Fibroblast of mammary gland (primary cell): ENCODE results near the gene MAML3.

Source experiments
- DNase-seq: peaks from one replicate; pipeline ENCODE4 v3.0.0-alpha.2; 2010; ENCODE audit warnings: low read depth
- H3K4me3 ChIP-seq: 2 replicates; pipeline ENCODE4 v1.5.1; 2011; ENCODE audit warnings: low read depth, mild to moderate bottlenecking, low read length, moderate library complexity; ENCODE audit not compliant: control insufficient read depth
- CTCF ChIP-seq: conservative IDR thresholded peaks from 2 replicates; pipeline ENCODE4 v1.5.1; 2011; ENCODE audit warnings: low read depth, low read length, inconsistent platforms; ENCODE audit not compliant: control insufficient read depth, insufficient read depth

The MAML3 gene

GRCh38 chr4:140135529-140136088 lies 18.4 kb downstream of the MAML3 start:
- TF ChIP-seq CTCF: no peak
- peak; percentile 42 for DNase-seq
- H3K4me3 ChIP-seq: no peak overlapping the region

- TF ChIP-seq CTCF: no peak
- no peak overlapping the region for H3K4me3 ChIP-seq
- DNase-seq: no peak
These were observed 19.1 kb downstream of the MAML3 start for GRCh38 chr4:140134746-140135425.

GRCh38 chr4:140133576-140133975 lies 20.4 kb downstream of the MAML3 start:
- no peak overlapping the region for H3K4me3 ChIP-seq
- no peak for TF ChIP-seq CTCF
- DNase-seq: no peak

GRCh38 chr4:140131675-140132229 lies 22.2 kb downstream of the MAML3 start:
- H3K4me3 ChIP-seq: no peak overlapping the region
- no peak for TF ChIP-seq CTCF
- no peak for DNase-seq

- DNase-seq: peak; percentile 86
- H3K4me3 ChIP-seq: no peak overlapping the region
- TF ChIP-seq CTCF: no peak
These were observed 23.3 kb downstream of the MAML3 start for GRCh38 chr4:140130677-140131076.

GRCh38 chr4:140127422-140127821 lies 26.6 kb downstream of the MAML3 start:
- no peak for DNase-seq
- no peak for TF ChIP-seq CTCF
- no peak overlapping the region for H3K4me3 ChIP-seq
